Stromal cell of bone marrow (primary cell): ENCODE measurements around the gene RTN4.

Experiments used
- DNase-seq: peaks from one replicate; pipeline ENCODE4 v3.0.0-alpha.2; 2012; ENCODE audit warnings: low read depth

The RTN4 gene

DNA sequence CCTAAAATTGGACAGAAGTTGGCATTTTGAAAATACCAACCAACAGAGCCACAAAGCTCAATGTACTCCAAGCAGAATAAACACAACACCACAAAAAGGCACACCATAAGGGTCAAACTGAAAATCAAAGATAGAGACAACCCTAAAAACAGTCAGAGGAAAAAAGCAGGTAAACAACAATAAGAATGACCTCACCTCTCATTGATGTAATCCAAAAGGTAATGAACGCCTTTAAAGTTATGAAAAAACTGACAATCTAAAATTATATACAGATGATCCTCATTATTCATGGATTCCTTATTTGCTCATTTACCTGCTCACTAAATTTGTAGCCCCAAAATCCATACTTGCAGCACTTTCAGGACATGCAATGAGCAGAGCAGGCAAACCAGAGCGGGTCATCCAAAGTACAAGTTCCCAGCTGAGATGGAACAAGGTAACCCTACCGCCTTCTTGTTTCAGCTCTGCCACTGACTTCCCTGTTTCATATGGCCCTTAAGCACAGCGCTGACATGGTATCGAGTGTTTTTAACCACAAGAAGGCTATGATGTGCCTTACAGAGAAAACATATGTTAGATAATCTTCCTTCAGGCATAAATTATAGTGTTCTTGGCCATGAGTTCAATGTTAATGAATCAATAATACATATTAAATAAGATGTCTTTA lies 17.0 kb downstream of the RTN4 start:
- DNase-seq = no peak

DNA sequence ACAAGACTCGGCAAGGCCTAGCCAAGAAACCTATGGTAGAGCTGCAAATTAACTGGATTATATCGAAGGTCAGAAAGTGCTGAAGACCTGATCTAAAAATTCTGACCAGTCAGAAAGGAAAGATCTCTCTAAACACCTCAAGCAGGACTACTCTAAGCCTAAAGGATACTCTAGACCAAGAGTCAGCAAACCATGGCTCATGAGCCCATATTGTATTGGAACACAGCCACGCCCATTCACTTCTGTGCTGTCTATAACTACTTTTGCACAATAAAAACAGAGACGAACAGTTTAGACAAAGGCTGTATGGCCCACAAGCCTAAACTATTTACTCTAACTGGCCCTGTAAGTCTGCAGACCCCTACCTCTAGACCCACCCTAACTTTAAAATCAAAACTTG lies 18.7 kb downstream of the RTN4 start:
- no peak for DNase-seq

DNA sequence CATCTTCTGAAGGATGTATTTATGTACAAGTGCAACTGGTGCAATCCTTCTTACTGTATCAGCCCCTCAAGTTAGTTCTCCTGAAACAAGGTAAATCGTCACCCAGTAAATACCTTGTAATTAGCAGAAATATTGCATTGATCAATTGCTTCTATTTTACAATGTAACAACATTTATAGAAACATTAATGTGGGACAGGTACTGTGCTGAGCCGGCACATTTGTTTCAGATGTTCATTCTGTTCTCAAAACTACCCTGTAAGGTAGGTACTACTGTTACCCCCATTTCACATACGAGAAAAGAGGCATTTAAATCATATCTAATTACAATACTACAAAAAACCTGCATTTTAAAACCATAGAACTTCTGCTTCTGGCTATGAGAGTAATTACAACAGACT lies 19.5 kb downstream of the RTN4 start:
- no peak for DNase-seq

DNA sequence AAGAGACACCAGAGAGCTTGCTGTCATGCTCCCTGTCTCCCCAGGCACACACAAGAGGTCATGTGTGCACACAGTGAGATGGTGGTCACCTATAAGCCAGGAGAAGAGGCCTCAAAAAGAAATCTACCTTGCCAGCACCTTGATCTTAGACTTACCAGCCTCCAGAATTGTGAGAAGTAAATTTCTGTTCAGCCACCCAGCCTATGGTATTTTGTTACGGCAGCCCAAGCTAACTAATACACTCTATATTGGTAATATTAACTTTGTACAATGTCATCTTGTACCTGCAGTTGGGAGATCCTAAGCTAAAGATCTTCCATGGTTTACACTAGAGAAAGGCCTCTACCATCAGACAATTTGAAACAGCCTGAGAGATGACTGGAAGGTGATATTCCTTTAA lies 21.2 kb downstream of the RTN4 start:
- DNase-seq = no peak

DNA sequence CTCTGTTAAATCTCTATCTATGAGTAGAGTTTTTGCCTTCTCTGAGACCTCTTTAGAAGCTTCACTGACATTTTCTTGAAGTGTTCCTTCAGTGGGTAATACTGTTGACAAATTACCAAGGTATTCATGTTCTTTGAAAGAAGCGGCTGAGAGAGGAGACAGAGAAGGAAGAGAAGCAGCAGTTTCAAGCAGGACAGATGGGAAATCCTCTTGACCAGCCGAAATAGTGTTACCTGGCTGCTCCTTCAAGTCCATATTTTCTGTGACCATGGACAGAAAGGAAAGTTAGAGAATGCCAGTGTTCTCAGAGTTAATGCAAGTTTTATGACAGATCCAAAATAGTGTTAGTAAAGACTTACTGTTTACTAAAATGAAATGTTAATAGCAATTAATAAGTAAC lies 23.0 kb downstream of the RTN4 start:
- DNase-seq = no peak

DNA sequence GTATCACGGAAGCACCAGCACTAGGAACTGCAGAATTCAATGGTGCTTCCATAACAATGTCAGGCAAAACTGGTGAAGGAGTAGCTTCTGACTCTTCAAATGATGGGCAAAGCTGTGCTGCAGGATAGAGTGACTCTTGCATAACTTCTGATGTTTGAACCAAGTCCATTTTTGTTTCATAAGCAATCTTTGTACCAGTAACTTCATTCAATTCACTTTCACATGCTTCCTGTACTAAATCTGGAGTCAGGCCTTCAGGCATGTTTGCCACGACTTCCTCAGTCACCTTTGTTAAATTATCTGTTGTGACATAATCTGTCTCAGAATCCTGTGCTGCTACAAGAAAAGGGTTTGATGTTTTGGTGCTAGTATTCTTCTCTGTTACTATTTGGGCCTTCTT lies 24.0 kb downstream of the RTN4 start:
- DNase-seq = no peak

DNA sequence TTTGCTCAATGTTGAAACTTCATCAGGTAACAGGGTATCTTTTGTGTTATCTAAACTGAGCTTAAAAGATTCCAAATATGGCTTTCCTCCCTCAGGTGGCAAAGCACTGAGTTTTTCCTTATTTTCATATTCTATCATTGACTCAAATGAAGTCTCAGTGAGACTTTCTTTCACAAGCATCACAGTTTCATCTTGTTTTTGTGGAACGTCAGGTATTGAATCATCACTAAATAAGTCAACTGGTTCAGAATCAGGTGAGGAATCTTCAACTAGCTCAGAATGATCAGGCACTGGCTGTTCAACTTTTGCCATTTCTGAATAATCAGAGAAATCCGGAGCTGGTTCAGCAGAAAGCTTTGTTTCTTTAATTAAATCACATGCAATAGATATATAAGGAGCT lies 24.6 kb downstream of the RTN4 start:
- no peak for DNase-seq

DNA sequence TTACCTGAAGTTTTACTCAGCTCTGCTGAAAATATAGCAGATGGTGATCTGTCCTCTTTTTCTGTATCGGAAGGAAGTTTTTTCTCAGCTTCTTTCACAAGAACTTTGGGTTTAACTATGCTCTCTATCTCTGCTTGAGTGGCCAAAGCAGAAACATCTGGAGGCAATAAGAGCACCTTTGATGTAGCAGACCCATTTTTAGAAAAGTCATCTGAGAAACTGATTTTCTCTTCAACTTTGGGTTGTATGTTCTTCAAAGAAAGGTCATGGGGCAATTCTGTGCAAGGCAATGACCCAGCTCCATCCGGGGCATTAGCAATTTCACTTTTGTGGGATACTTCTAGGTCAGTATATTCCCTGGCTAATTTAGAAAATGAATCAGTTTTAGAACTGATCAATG lies 25.2 kb downstream of the RTN4 start:
- no peak for DNase-seq

DNA sequence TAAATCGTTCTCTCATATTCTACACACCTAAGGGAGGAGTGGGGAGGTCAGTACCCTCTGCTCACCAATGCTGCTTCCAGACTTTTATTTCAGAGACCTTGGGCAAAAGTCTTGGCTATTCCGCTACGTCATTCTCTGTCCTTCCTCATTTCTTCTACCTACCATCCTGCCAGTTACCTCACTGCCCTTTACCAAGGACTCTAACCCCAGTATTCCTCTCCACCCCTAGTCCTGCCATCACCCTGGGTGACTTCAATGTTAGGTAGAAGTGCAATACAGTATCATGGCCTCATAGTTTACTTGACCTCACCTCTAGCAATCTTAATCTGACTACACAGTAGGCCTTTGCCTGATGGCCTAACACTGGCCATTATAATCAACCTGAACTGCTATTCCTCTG lies 27.8 kb downstream of the RTN4 start:
- DNase-seq = no peak

DNA sequence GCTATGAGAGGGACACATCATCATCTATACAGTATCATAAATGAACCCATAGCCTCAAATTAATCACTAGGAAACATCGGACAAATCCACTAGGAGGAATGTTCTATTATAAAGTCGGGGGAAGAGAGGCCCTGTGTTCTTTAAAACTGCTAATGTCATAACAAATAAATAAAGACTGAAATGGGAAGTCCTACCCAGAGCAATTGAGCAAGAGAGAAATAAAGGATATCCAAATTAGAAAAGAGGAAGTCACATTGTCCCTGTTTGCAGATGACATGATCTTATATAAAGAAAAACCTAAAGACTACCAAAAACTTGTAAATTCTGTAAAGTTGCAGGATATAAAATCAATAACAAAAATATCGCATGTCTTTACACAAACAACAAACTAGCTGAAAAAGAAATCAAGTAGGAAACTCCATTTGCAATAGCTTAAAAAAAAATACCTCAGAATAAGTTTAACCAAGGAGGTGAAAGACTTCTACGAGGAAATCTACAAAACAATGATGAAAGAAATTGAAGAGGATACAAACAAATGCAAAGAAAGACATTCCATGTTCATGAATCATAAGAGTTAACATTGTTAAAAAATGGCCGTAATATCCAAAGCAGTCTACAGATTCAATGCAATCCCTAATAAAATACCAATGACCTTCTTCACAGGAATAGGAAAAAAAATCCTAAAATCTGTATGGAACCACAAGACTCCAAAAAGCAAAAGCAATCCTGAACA lies 30.6 kb downstream of the RTN4 start:
- DNase-seq = no peak

DNA sequence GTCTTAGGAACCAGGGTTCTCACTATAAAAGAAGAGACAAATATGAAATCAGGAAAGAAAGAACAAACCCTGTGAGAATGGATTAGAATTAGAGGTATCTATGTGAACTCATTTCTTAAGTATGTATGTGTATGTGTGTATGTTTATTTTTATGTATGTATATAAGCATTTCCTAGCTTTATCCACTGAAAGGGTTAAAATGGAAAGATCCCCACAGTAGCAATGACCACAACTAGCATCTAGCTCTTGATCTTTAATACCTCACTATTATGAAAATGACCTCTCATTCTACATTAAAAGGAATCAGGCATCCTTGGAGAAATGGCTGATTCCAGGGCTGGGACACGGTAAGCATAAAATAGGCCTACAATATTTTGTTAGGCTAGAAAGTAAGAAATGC lies 31.6 kb downstream of the RTN4 start:
- DNase-seq = no peak

DNA sequence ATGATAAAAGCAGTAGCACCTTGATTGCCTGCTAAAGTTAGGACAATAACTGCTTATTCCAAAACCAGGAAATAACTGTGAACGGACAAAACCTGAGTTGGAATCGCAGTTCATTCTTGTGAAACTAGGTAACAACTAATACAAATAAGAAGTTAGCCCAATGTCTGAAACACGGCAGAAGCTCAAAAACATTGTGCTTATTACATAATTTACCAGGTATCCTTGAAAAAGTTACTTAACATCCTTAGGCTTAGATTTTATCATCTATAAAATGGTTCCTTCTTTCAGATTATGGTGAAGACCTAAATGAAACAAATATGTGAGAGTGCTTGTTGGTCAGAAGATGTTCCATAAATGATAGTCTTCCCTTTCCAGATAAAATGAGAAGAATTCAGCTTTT lies 32.4 kb downstream of the RTN4 start:
- DNase-seq = no peak

DNA sequence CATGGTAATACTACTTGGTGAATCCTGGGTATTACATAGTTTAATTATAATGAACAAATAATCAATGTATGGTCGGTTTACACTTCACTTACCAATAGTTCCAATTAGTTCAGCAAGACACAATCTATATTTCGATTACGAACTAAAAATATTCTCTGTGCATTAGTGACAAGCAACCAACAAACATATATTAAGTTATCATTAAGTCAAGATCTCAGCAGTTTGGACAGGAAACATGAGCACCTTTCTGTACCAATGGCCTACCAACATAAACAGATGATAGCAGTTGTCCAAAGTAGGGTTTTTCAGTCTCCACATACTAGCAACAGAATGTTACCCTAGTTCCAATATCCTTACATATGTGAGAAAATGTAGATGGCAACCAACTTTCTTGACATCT lies 32.8 kb downstream of the RTN4 start:
- DNase-seq = no peak

DNA sequence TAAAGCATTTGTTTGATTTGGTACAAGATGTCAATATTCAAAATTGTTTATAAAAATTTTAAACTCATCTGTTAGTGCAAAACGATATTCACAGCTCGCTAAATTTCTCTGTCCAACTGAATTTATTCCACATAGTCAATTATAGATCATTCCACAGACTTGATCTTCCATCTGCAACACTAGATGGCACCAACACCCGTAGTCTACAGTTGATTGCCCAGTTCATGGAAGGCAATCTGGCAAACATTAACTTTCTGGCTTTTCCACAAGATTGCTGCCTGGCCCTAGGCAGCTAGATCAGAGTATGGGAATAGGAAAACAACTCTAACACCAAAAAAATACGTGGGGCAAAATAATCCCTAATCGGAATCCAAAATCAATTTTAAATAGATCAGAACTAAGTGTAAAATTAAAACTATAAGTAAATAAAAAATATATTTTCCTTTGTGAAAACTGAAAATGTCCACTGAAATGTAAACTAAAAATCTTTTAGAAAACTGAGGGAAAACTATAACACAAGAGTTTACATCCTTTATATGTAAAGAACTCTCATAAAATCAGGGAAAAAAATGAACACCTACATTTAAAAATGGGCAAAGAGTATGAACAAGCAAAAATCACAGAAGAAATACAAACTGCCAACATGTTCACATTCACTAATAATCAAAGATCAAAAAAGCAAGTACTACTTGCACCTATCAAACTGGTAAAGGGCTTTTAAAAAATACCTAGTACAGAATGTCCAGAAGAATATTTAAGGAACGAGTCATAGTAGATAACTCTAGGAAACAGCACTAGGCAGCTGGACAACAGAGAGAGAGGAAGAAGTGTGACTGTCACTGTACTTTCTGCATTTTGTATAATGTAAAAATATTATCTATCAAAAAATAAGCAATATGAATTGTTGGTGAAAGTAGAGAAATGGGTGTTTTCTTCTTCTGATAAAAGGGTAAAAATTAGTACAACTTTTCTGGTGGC lies 35.0 kb downstream of the RTN4 start:
- DNase-seq = peak; percentile 73

DNA sequence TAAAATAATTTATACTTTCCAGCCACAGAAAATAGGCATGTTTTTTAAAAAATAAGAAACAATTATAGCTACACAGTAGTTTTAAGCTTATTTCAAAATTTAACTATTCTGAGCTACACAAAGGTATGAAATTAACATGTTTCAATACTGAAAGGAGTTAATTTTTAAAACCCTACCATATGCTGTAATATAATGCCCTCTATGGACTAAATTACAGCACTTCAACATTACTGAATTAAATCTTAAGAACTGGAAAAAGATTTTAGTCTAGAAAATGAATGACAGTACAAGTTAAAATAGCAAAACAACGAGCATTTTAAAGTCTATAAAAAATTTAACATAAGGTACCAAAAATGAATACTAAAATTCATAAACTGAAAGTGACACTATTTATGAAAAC lies 36.3 kb downstream of the RTN4 start:
- no peak for DNase-seq

DNA sequence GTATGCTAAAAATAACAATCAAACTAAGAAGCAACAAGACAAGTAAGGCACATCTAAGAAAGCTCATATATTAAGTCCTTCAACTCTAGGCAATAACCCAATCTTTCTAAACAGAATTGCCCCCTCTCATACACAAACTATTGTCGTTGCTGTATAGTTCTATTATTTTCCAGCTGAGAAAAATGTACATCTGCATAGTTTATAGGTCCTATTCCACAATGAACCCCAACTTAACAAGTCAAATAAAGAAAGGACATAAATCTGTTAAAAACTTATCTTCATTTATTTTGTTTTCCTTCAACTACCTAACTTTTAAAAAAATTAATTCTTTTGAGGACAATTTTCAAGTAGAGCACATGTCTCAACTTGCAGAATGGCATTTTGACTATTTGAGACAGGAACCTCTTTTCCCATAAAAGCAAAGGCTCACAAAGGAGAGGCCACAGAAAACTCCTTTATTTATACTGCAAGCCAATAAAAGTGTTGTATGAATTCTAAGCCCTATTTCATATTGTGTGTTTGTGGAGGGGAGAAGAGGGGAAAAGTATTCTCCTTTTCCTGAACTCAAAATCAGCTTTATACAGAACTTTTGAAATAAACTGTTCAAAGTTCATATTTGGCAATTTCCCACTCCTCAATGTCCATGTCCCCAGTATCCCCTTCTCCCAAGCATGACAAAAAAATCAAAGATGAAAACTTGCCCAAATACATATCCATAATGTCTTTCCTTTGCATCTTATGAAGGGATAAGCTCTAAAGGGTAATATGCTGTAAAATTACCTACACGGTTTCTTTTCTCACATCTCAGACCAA lies 37.4 kb downstream of the RTN4 start:
- DNase-seq = no peak

DNA sequence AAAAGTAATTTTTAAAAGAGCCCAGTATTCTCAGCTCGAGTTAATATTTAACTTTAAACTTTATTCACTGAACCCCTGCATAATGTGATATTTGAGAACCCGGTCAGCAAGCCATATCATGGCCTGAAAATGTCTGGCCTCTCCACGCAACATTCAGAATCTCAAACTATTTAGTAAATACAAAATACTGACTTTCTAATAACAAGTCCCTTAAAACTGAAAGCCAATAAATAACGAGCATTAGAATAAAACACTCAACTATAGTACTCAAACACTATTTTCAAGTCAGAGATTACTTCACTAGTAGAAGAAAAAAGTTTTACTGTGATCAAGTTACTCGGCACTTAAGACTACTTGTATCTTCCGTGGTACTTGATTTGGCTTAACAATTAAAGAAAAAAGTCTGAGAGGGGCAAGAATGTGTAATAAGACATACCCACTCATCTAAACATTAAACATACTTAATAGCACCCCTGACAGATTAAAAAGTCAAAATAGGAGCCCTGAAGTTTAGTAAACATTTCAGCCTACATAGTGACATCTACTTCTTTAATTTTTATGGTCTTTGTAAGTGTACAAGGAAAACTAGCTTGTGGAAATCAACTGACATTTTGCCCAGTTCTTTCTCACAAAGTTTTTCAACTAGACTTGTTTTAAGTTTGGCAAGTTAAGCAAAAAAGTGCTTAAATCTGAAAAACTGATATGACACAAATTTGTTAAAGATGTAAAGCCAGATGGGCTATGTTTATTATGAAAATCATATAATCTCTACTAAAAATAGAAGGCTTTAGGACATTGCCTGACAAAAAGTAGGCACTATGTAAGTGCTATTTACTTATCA lies 38.2 kb downstream of the RTN4 start:
- DNase-seq = no peak

DNA sequence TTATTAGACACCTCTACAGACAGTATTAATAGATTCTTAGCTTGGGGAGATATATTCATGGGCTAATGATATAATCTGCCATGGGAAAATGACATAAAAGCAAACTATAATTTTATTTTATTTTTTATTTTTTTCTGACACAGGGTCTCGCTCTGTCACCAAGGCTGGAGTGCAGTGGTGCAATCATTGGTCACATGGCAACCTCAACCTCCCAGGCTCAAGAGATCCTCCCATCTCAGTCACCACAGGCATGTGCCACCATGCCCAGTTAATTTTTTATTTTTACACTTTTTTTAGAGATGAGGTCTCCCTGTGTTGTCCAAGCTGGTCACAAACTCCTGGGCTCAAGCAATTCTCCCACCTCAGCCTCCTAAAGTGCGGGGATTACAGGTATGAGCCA lies 39.3 kb downstream of the RTN4 start:
- no peak for DNase-seq

DNA sequence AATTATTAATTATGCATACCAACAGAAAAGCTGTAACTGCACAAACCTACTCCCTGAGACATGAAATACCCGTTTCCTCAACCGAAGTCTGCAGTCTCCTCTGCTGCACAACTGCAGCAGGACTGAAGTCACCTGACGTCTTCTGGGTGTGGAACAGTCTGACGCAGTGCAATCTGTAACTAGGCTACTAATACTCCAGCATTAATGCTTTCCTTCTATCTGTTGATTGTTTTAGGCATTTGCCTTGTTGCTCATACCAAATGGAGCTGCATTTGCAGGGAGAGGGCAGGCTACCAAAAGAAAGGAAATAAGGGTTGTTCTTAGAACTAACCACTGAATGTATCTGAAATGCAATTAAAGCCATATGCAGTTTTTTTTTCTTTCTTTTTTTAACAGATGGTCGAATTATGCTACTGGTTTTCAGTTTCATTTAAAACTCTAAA lies 40.1 kb downstream of the RTN4 start:
- peak; percentile 40 for DNase-seq

DNA sequence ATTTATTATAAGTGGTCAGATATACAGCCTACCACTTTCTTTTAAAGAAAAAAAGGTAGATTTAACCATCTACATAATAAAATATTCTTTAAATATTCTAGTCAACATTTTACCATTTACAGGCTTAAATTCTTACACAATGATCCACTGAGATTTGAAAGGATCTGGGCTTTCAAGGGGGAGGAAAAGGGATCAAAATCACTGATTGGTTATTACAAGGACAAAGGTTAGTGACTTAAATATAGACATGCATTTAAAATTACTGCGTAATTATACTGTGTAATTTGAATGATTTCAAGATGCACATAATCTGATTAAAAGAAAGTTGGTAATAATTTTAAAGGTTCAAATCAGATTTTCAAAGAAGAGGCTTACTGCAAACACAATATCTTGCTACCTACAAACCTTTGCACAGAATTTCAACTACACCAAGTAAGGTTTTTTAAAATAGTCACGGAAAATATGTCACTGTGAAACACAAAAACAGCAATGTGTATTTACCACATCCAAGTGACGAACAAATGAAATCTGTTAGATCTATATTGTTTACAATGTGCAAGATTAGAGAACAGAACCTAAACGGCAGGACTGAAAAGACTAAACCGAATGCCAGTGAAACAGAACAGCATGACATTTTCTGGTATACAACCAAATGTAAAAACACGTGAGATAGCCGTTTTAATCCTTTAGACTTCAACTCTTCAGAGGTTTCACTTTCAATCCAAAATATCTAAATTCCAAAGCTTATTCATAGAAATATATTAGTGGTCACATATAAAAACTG lies 40.8 kb downstream of the RTN4 start:
- no peak for DNase-seq
